ENCODE results near the gene TCP1. TPM values are rescaled to one million over a fixed set of nuclear protein-coding genes. Genes with fewer than 3 reads are reported as not detected.
"Not testable (repeated sequence)": the region's sequence is repeated elsewhere in the genome, so short reads cannot be mapped to it uniquely, and the experiment has no call there.

Gene TCP1
- total and polyA plus RNA-seq, 2 experiments from 2014 or later = 222 to 346 TPM

DNA sequence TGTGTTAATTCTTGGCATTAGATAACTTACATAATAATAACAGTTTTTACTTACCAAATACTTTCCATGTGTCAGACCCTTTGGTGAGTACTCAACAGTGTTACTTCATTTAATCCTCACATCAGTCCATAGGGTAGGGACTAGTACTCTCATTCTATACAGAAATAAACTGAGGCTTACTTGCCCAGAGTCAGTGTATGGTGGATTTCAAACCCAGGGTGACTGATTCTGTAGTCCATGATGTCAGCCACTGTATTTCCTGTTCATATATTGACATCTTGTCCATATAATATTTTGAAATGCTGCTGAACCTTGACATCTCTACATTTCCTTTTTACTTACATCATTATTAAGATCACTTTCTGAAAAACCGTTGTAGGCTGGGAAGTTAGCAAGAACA, 8.2 kb upstream of the TCP1 start:
- Histone ChIP-seq H3K79me2 (replicated peaks; ENCODE audit: insufficient read depth) (peaks cover 30% of the 10 kb centered on the region), H2AFZ (no peak overlapping the region), H4K20me1 (replicated peaks; ENCODE audit: insufficient read depth) (peaks cover 2% of the 10 kb centered on the region; the same call in 1 of the 2 replicates), H3K36me3 (ENCODE audit: insufficient read depth) (peaks cover 40% of the 10 kb centered on the region), H3K4me2 (no peak overlapping the region), H3K9me2 (ENCODE audit: insufficient read depth) (no peaks in the 10 kb centered on the region), H3K4me1 (ENCODE audit: insufficient read depth) (no peaks in the 10 kb centered on the region; the same call in 1 of the 2 replicates), H3K27ac (ENCODE audit: low read depth) (no peak overlapping the region), H3K4me3 (no peak overlapping the region), H3K27me3 (ENCODE audit: insufficient read depth) (no peaks in the 10 kb centered on the region), H3F3A (replicated peaks; ENCODE audit: low read depth) (0 out of 2 replicates have a peak, but pooled peaks cover 10% of the 10 kb centered on the region)
- Mint-ChIP-seq H3K4me1 (peaks cover 6% of the 10 kb centered on the region; the same call in 2 of the 3 replicates), H3K27me3 (ENCODE audit: insufficient read depth, low read depth, poor library complexity) (peaks cover 9% of the 10 kb centered on the region), H3K36me3 (ENCODE audit: low read depth) (peaks cover 47% of the 10 kb centered on the region), H3K4me3 (no peak overlapping the region), H3K27ac (no peak overlapping the region), H3K9me3 (no peaks in the 10 kb centered on the region)
- no peak for DNase-seq (ENCODE audit: low spot score)
- TF ChIP-seq ZNF331 (CRISPR knock-in tag; IDR thresholded peaks at IDR 0.05; ENCODE audit: low read depth) (no peak), JUNB (IDR thresholded peaks at IDR 0.05; ENCODE audit: unreplicated experiment) (no peak), EZH2phosphoT487 (IDR thresholded peaks at IDR 0.05; ENCODE audit: unreplicated experiment) (no peak)
- TF ChIP-seq, protein P1, sequence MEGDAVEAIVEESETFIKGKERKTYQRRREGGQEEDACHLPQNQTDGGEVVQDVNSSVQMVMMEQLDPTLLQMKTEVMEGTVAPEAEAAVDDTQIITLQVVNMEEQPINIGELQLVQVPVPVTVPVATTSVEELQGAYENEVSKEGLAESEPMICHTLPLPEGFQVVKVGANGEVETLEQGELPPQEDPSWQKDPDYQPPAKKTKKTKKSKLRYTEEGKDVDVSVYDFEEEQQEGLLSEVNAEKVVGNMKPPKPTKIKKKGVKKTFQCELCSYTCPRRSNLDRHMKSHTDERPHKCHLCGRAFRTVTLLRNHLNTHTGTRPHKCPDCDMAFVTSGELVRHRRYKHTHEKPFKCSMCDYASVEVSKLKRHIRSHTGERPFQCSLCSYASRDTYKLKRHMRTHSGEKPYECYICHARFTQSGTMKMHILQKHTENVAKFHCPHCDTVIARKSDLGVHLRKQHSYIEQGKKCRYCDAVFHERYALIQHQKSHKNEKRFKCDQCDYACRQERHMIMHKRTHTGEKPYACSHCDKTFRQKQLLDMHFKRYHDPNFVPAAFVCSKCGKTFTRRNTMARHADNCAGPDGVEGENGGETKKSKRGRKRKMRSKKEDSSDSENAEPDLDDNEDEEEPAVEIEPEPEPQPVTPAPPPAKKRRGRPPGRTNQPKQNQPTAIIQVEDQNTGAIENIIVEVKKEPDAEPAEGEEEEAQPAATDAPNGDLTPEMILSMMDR (conservative IDR thresholded peaks at IDR 0.05; ENCODE audit: low read depth in 2 of 2) = no peak
- TF ChIP-seq, protein P2, sequence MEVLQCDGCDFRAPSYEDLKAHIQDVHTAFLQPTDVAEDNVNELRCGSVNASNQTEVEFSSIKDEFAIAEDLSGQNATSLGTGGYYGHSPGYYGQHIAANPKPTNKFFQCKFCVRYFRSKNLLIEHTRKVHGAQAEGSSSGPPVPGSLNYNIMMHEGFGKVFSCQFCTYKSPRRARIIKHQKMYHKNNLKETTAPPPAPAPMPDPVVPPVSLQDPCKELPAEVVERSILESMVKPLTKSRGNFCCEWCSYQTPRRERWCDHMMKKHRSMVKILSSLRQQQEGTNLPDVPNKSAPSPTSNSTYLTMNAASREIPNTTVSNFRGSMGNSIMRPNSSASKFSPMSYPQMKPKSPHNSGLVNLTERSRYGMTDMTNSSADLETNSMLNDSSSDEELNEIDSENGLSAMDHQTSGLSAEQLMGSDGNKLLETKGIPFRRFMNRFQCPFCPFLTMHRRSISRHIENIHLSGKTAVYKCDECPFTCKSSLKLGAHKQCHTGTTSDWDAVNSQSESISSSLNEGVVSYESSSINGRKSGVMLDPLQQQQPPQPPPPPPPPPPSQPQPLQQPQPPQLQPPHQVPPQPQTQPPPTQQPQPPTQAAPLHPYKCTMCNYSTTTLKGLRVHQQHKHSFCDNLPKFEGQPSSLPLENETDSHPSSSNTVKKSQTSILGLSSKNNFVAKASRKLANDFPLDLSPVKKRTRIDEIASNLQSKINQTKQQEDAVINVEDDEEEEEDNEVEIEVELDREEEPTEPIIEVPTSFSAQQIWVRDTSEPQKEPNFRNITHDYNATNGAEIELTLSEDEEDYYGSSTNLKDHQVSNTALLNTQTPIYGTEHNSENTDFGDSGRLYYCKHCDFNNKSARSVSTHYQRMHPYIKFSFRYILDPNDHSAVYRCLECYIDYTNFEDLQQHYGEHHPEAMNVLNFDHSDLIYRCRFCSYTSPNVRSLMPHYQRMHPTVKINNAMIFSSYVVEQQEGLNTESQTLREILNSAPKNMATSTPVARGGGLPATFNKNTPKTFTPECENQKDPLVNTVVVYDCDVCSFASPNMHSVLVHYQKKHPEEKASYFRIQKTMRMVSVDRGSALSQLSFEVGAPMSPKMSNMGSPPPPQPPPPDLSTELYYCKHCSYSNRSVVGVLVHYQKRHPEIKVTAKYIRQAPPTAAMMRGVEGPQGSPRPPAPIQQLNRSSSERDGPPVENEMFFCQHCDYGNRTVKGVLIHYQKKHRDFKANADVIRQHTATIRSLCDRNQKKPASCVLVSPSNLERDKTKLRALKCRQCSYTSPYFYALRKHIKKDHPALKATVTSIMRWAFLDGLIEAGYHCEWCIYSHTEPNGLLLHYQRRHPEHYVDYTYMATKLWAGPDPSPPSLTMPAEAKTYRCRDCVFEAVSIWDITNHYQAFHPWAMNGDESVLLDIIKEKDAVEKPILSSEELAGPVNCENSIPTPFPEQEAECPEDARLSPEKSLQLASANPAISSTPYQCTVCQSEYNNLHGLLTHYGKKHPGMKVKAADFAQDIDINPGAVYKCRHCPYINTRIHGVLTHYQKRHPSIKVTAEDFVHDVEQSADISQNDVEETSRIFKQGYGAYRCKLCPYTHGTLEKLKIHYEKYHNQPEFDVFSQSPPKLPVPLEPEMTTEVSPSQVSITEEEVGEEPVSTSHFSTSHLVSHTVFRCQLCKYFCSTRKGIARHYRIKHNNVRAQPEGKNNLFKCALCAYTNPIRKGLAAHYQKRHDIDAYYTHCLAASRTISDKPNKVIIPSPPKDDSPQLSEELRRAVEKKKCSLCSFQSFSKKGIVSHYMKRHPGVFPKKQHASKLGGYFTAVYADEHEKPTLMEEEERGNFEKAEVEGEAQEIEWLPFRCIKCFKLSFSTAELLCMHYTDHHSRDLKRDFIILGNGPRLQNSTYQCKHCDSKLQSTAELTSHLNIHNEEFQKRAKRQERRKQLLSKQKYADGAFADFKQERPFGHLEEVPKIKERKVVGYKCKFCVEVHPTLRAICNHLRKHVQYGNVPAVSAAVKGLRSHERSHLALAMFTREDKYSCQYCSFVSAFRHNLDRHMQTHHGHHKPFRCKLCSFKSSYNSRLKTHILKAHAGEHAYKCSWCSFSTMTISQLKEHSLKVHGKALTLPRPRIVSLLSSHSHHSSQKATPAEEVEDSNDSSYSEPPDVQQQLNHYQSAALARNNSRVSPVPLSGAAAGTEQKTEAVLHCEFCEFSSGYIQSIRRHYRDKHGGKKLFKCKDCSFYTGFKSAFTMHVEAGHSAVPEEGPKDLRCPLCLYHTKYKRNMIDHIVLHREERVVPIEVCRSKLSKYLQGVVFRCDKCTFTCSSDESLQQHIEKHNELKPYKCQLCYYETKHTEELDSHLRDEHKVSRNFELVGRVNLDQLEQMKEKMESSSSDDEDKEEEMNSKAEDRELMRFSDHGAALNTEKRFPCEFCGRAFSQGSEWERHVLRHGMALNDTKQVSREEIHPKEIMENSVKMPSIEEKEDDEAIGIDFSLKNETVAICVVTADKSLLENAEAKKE (CRISPR knock-in tag; IDR thresholded peaks at IDR 0.05) = no peak
- no peak for ATAC-seq

DNA sequence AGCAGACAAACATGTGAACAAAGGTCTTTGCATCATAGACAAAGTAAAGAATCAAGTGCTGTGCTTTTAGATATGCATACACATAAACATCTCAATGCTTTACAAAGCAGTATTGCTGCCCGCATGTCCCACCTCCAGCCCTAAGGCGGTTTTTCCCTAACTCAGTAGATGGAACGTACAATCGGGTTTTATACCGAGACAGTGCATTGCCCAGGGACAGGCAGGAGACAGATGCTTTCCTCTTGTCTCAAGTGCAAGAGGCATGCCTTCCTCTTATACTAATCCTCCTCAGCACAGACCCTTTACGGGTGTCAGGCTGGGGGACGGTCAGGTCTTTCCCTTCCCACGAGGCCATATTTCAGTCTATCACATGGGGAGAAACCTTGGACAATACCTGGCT, 5.6 kb upstream of the TCP1 start:
- not testable (repeated sequence) for H3K4me3 ChIP-seq; H3K9me2 ChIP-seq (ENCODE audit: insufficient read depth); H4K20me1 ChIP-seq (replicated peaks; ENCODE audit: insufficient read depth); H3K27me3 ChIP-seq (ENCODE audit: insufficient read depth); H3K9me3 Mint-ChIP-seq; H3K4me2 ChIP-seq; H3F3A ChIP-seq (replicated peaks; ENCODE audit: low read depth); H3K27ac ChIP-seq (ENCODE audit: low read depth); H3K4me1 ChIP-seq (ENCODE audit: insufficient read depth); H3K4me3 Mint-ChIP-seq; DNase-seq (ENCODE audit: low spot score); ATAC-seq; H2AFZ ChIP-seq; H3K27me3 Mint-ChIP-seq (ENCODE audit: insufficient read depth, low read depth, poor library complexity)
- peaks cover 49% of the 10 kb centered on the region for H3K36me3 ChIP-seq (ENCODE audit: insufficient read depth)
- Mint-ChIP-seq H3K27ac (peak overlapping the region; percentile 47; the same call in 1 of the 2 replicates), H3K4me1 (peaks cover 17% of the 10 kb centered on the region), H3K36me3 (ENCODE audit: low read depth) (peaks cover 68% of the 10 kb centered on the region)
- peaks cover 51% of the 10 kb centered on the region for H3K79me2 ChIP-seq (replicated peaks; ENCODE audit: insufficient read depth)

Data from GM23338 (cell line).